H1 (cell line): Measurements from ENCODE around the gene CYP2W1.

Experiments
- BACH1 ChIP-seq: IDR thresholded peaks from 2 replicates; pipeline ENCODE4 v1.6.1; 2012; ENCODE audit warnings: low read length, improper control_type of control experiment
- CBX5 ChIP-seq: fragments of 300-800, 300-1000 bp; sonication (generic); IDR thresholded peaks from 2 replicates; pipeline ENCODE4 v1.7.1; 2016; ENCODE audit warnings: antibody characterized with exemption, low read length, low read depth
- EZH2 ChIP-seq: fragments of 200-600 bp; sonication (generic); IDR thresholded peaks from 2 replicates; pipeline ENCODE4 v1.7.1; 2012; ENCODE audit warnings: low read depth, mild to moderate bottlenecking, moderate library complexity, low read length, inconsistent platforms; ENCODE audit not compliant: severe bottlenecking
- FOSL1 ChIP-seq: IDR thresholded peaks from 2 replicates; pipeline ENCODE4 v1.6.1; 2011; ENCODE audit warnings: mild to moderate bottlenecking, low read depth, low read length, moderate library complexity; ENCODE audit not compliant: insufficient read depth
- JUN ChIP-seq: IDR thresholded peaks from 2 replicates; pipeline ENCODE4 v1.6.1; 2011; ENCODE audit warnings: low read depth, mild to moderate bottlenecking, improper control_type of control experiment, low read length
- JUND ChIP-seq: IDR thresholded peaks from 2 replicates; pipeline ENCODE4 v1.6.1; 2011; ENCODE audit warnings: mild to moderate bottlenecking, improper control_type of control experiment, low read length
- POLR2AphosphoS5 ChIP-seq: IDR thresholded peaks from 2 replicates; pipeline ENCODE4 v1.6.1; 2011; ENCODE audit warnings: low read depth, low read length
- RAD21 ChIP-seq, 2 experiments: IDR thresholded peaks in 1 of 2; conservative IDR thresholded peaks in 1 of 2; 2 replicates each; pipeline ENCODE4 v1.6.1; 2011; ENCODE audit warnings: low read depth in 2 of 2, low read length in 2 of 2, improper control_type of control experiment in 1 of 2, inconsistent platforms in 1 of 2, mild to moderate bottlenecking in 1 of 2, moderate library complexity in 1 of 2
- TAF1 ChIP-seq: IDR thresholded peaks from 2 replicates; pipeline ENCODE4 v1.6.1; 2011; ENCODE audit warnings: mild to moderate bottlenecking, low read depth, low read length
- USF2 ChIP-seq: IDR thresholded peaks from 2 replicates; pipeline ENCODE4 v1.6.1; 2011; ENCODE audit warnings: low read length, improper control_type of control experiment
- ZNF274 ChIP-seq: IDR thresholded peaks from 2 replicates; pipeline ENCODE4 v1.7.0; 2012; ENCODE audit warnings: low read length, borderline replicate concordance; ENCODE audit errors: extremely low read depth
- TF ChIP-seq, protein P1 (sequence below), 3 experiments: IDR thresholded peaks; 1 replicate in 2 of 3; 2 replicates in 1 of 3; pipeline versions ENCODE4 v1.5.1 to v1.6.1; 2011; ENCODE audit warnings: low read length in 3 of 3, mild to moderate bottlenecking in 3 of 3, inconsistent platforms in 2 of 3, low read depth in 1 of 3, moderate library complexity in 1 of 3; ENCODE audit not compliant: insufficient read depth in 1 of 3; ENCODE audit errors: control extremely low read depth in 1 of 3

DNA sequence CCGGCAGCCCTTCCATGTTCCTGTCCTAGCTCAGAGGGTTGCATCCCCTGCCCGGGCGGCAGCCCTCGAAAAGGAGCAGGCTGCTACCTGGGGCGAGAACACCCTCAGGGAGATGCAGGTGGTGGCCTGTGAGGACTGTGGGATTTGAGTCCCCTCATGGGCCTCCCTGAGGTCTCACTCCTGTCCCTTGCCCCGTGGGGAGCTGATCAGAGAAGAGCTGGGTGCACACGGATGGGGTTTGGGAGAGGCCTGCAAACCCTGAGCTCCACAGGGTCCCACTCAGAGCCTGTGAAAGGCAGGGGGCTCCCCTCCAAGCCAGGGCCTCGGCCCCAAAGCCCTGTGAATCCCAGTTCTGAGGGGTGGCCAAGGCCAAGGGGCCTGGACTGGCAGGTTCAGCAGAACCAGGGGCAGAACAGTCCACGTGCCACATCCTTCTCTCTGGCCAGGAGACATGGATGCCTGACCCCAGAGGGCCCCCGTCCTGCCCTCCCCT, 424 bp upstream of the CYP2W1 start:
- no peak for TF ChIP-seq TAF1
- no peak for TF ChIP-seq RAD21 (IDR thresholded peaks at IDR 0.05 in 1 of 2, conservative IDR thresholded peaks at IDR 0.05 in 1 of 2; ENCODE audit: low read depth in 2 of 2, low read length in 2 of 2)
- TF ChIP-seq, protein P1, sequence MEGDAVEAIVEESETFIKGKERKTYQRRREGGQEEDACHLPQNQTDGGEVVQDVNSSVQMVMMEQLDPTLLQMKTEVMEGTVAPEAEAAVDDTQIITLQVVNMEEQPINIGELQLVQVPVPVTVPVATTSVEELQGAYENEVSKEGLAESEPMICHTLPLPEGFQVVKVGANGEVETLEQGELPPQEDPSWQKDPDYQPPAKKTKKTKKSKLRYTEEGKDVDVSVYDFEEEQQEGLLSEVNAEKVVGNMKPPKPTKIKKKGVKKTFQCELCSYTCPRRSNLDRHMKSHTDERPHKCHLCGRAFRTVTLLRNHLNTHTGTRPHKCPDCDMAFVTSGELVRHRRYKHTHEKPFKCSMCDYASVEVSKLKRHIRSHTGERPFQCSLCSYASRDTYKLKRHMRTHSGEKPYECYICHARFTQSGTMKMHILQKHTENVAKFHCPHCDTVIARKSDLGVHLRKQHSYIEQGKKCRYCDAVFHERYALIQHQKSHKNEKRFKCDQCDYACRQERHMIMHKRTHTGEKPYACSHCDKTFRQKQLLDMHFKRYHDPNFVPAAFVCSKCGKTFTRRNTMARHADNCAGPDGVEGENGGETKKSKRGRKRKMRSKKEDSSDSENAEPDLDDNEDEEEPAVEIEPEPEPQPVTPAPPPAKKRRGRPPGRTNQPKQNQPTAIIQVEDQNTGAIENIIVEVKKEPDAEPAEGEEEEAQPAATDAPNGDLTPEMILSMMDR (IDR thresholded peaks at IDR 0.05; ENCODE audit: control extremely low read depth in 1 of 3, insufficient read depth in 1 of 3, low read depth in 1 of 3, low read length in 3 of 3): no peak
- no peak for TF ChIP-seq EZH2
- TF ChIP-seq JUN: no peak
- no peak for TF ChIP-seq FOSL1
- TF ChIP-seq JUND: no peak
- TF ChIP-seq CBX5: no peak
- no peak for TF ChIP-seq USF2
- no peak for TF ChIP-seq BACH1
- TF ChIP-seq ZNF274: no peak
- no peak for TF ChIP-seq POLR2AphosphoS5
